Activated T-cell treated with anti-CD3 and anti-CD28 coated beads, Interleukin-2, amount 50 U/mL, for 4 hours (primary cell): ENCODE data around the gene FITM1. TPM values are rescaled to one million over a fixed set of nuclear protein-coding genes. Genes with fewer than 3 reads are reported as not detected.

ENCODE experiments used
- ATAC-seq, 2 donors: fragments of 200-7000 bp; cut with Tn5 transposase; one replicate each; pipeline ENCODE4 v1.10.0; 2021
- DNase-seq: peaks from one replicate; pipeline ENCODE4 v3.0.0-alpha.2; 2020
- H3K27me3 Mint-ChIP-seq: one replicate; pipeline ENCODE4 v1.8.0; 2021; ENCODE audit warnings: low read depth, mixed read lengths
- H3K36me3 Mint-ChIP-seq: one replicate; pipeline ENCODE4 v1.8.0; 2022; ENCODE audit warnings: mixed read lengths; ENCODE audit not compliant: insufficient read depth
- H3K4me1 Mint-ChIP-seq: one replicate; pipeline ENCODE4 v1.8.0; 2021; ENCODE audit warnings: low read depth, mixed read lengths
- H3K4me3 Mint-ChIP-seq: one replicate; pipeline ENCODE4 v1.8.0; 2021; ENCODE audit warnings: mild to moderate bottlenecking, moderate library complexity, mixed read lengths
- H3K9me3 Mint-ChIP-seq: one replicate; pipeline ENCODE4 v1.8.0; 2021; ENCODE audit warnings: mixed read lengths
- total RNA-seq, 3 donors: library from RNA; stranded (reverse); gene quantifications; one replicate each; pipeline ENCODE4 v1.2.1, GENCODE V29; 2021

FITM1 gene
- total RNA-seq, 3 donors from 2014 or later = 0.38 to 1.3 (median 0.69) TPM

GRCh38 chr14:24122416-24122815 is 8.0 kb upstream of the FITM1 start:
- Mint-ChIP-seq H3K36me3 (peaks cover 36% of the 10 kb centered on the region), H3K4me1 (peaks cover 8% of the 10 kb centered on the region), H3K4me3 (no peak overlapping the region), H3K9me3 (no peaks in the 10 kb centered on the region), H3K27me3 (no peaks in the 10 kb centered on the region)
- DNase-seq (no peak), ATAC-seq (no peak)

GRCh38 chr14:24122898-24123297 is 7.6 kb upstream of the FITM1 start:
- H3K4me1 Mint-ChIP-seq = peaks cover 7% of the 10 kb centered on the region
- H3K36me3 Mint-ChIP-seq = peaks cover 32% of the 10 kb centered on the region
- no peak overlapping the region for H3K4me3 Mint-ChIP-seq
- ATAC-seq (no peak), DNase-seq (no peak)
- no peaks in the 10 kb centered on the region for H3K9me3 Mint-ChIP-seq
- no peaks in the 10 kb centered on the region for H3K27me3 Mint-ChIP-seq

DNA sequence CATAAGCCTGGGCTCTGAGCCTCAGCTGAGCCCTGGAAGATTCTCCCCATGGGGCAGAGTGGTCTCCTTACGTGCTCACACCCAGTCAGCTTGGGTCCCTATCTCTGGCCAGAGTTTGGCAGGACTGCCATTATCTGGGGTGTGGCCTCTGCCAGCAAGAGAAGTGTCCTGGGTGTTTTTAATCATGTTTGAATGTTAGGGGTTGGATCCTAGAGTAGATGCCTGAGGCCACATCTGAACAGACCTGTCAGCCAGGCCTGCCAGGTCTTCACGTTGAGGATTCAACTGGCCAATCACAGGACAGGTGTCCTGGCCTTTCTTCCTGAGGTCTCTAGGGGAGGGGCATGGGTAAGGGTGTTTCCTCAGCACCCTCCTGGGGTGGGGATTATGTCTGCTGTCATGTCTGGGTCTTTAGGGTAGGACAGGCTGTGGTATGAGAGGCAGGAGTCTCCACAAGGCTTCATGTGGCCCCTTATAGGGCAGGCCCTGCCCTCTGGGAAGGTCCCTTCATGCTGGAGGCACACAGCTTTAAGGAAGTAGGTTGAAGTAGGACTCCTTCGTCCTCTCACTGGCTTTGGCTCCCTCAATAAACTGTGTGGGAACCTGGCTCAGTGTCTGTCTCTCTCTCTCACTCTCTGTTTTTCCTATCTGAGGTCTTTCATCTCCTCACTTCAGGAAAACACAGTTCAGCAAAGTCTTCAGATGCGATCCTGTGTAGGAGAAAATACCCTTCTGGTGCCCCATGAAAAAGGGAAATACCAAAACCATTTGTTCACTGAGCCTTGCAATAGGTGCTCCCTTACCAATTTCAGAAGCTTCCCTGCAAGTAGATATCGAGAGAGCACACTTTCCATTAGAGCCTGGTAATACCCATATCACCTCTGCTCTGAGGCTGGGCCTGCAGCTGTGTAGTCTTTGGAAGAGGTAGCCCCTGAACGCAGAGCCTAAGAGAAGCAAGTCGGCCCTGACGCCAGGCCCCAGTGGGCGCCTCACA is 6.7 kb upstream of the FITM1 start:
- H3K36me3 Mint-ChIP-seq = peaks cover 23% of the 10 kb centered on the region
- H3K4me3 Mint-ChIP-seq = no peak overlapping the region
- no peaks in the 10 kb centered on the region for H3K27me3 Mint-ChIP-seq
- ATAC-seq = peak in 1 of 2 donors; percentile 25
- no peak for DNase-seq
- H3K4me1 Mint-ChIP-seq = peaks cover 4% of the 10 kb centered on the region
- no peaks in the 10 kb centered on the region for H3K9me3 Mint-ChIP-seq

DNA sequence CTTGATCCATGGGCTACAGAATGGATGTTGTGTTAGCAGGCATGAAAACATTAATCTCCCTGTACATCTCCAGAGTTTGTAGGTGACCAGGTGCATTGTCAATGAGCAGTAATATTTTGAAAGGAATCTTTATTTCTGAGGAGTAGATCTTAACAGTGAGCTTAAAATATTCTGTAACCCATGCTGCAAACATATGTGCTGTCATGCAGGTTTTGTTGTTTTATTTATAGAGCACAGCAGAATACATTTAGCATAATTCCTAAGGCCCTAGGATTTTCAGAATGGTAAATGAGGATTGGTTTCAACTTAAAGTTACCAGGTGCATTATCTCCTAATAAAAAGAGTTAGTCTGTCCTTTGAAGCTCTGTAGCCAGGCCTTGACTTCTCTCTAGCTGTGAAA is 3.5 kb upstream of the FITM1 start:
- ATAC-seq = no peak
- peaks cover 11% of the 10 kb centered on the region for H3K36me3 Mint-ChIP-seq
- no peaks in the 10 kb centered on the region for H3K9me3 Mint-ChIP-seq
- peaks cover 12% of the 10 kb centered on the region for H3K4me1 Mint-ChIP-seq
- H3K27me3 Mint-ChIP-seq = no peaks in the 10 kb centered on the region
- no peak overlapping the region for H3K4me3 Mint-ChIP-seq
- DNase-seq = no peak

DNA sequence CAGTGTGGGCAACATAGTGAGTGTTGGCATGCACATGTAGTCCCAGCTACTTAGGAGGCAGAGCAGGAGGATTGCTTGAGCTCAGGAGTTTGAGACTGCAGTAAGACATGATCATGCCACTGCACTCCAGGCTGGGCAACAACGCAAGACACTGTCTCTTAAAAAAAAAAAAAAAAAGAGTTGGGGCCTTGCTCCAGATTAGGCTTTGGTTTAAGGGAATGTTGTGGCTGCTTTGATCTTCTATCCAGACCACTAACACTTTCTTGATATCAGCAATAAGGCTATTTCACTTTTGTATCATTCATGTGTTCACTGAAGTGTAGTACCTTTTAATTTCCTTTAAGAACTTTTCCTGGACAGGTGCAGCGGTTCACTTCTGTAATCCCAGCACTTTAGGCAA is 2.8 kb upstream of the FITM1 start:
- Mint-ChIP-seq H3K4me3 (no peak overlapping the region), H3K27me3 (no peaks in the 10 kb centered on the region), H3K4me1 (peaks cover 19% of the 10 kb centered on the region), H3K9me3 (no peaks in the 10 kb centered on the region), H3K36me3 (peaks cover 10% of the 10 kb centered on the region)
- ATAC-seq (no peak), DNase-seq (no peak)

- H3K4me3 Mint-ChIP-seq = no peak overlapping the region
- DNase-seq = no peak
- H3K9me3 Mint-ChIP-seq = no peaks in the 10 kb centered on the region
- peaks cover 4% of the 10 kb centered on the region for H3K36me3 Mint-ChIP-seq
- no peak for ATAC-seq
- no peaks in the 10 kb centered on the region for H3K27me3 Mint-ChIP-seq
- H3K4me1 Mint-ChIP-seq = peaks cover 20% of the 10 kb centered on the region
Measured at GRCh38 chr14:24129410-24129998, 955 bp upstream of the FITM1 start.

DNA sequence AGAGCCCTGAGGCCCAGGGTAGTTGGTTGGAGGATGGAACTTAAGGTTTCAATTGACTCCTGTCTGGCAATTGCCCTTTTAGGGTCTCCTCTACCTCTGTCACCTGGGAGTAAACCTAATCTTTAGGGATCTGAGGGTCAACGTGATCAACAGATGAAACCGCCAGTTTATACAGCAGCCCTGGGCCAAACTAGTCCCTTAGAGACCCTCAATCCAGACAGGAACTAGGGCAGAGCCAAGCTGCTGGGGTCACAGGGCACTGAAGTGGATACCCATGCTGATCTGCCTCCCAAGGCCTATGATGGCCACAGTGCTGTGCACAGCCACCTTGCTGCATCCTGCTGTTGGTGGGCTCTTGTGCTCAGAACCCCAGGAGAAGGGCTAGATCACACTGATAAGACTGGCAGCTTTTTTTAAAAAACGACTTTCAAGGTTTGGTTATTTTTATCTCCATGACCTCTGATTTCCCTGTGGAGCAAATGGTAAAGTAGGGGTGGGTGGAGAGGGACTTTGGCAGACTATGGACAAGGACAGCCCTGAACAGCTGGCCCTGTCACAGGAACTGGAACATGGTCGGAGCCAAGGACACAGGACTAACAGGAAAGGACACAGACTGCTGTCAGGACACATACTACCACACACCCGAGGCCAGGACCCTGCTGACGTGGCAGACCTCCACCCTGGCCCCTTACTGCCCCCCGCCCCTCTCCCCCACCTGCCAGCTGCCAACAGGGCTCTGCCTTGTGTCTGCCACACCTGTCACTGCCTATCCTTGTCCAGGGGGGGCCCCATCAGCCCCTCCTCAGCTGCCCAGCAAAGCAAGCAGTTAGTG is 474 bp downstream of the FITM1 start:
- Mint-ChIP-seq H3K4me1 (peaks cover 28% of the 10 kb centered on the region), H3K27me3 (no peaks in the 10 kb centered on the region), H3K36me3 (no peaks in the 10 kb centered on the region), H3K4me3 (no peak overlapping the region), H3K9me3 (no peaks in the 10 kb centered on the region)
- DNase-seq = no peak
- ATAC-seq = no peak

DNA sequence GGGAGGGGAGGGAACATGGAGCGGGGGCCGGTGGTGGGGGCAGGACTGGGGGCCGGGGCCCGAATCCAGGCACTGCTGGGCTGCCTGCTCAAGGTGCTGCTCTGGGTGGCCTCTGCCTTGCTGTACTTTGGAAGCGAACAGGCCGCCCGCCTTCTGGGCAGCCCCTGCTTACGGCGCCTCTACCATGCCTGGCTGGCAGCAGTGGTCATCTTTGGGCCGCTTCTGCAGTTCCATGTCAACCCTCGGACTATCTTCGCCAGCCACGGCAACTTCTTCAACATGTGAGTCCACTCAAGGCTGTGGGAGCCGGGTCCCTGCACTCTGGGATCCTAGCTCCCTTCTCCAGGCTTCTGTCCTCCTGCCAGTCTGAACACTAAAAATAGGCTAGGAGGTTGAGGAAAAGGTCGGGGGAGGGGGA is 1.1 kb downstream of the FITM1 start:
- no peaks in the 10 kb centered on the region for H3K36me3 Mint-ChIP-seq
- H3K4me3 Mint-ChIP-seq = no peak overlapping the region
- H3K9me3 Mint-ChIP-seq = no peaks in the 10 kb centered on the region
- H3K27me3 Mint-ChIP-seq = no peaks in the 10 kb centered on the region
- ATAC-seq (no peak), DNase-seq (no peak)
- H3K4me1 Mint-ChIP-seq = peaks cover 29% of the 10 kb centered on the region

- peaks cover 3% of the 10 kb centered on the region for H3K36me3 Mint-ChIP-seq
- H3K4me3 Mint-ChIP-seq = peak overlapping the region; percentile 50
- ATAC-seq (no peak), DNase-seq (peak; percentile 23)
- H3K4me1 Mint-ChIP-seq = peaks cover 36% of the 10 kb centered on the region
- H3K9me3 Mint-ChIP-seq = no peaks in the 10 kb centered on the region
- H3K27me3 Mint-ChIP-seq = no peaks in the 10 kb centered on the region
Measured at GRCh38 chr14:24132061-24132685, 1.7 kb downstream of the FITM1 start.

DNA sequence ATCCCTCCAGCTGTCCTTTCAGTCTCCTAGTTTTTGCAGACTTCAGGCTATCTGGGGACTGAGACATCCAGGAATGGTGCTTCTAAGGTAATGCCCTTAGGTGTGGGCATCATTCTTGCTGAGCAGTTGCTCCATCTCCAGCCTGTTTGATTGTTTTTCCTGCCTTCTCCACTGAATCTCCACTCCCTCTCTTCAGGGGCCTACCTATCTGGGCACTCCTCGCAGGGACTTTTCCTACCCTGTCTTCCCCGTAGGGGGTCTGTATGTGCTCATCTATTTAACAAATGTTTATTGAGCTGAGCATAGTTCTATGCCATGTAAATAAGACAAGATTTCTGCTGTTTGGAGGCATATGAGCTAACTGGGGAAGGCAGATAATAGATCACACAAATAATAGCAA is 2.5 kb downstream of the FITM1 start:
- ATAC-seq (no peak), DNase-seq (no peak)
- Mint-ChIP-seq H3K9me3 (no peaks in the 10 kb centered on the region), H3K4me1 (peaks cover 42% of the 10 kb centered on the region), H3K27me3 (no peaks in the 10 kb centered on the region), H3K36me3 (peaks cover 5% of the 10 kb centered on the region), H3K4me3 (peak overlapping the region; percentile 28)

DNA sequence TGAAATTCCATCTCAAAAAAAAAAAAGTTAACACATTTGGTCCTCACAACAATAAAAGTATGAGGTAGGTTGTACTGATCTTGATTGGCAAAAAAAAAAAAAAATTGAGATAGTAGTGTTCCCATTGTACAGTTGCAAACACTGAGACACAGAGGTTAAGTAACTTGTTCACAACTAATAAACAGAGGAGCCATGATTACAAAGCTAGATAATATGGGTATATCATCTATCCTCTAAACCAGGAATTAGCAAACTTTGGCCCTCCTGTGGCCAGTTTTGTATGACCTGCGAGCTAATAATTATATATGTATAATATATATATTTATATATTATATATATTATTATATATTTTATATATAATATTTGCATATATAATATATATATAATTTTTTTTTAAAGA is 3.3 kb downstream of the FITM1 start:
- DNase-seq (no peak), ATAC-seq (no peak)
- Mint-ChIP-seq H3K27me3 (no peaks in the 10 kb centered on the region), H3K9me3 (no peaks in the 10 kb centered on the region), H3K36me3 (peaks cover 13% of the 10 kb centered on the region), H3K4me3 (no peak overlapping the region), H3K4me1 (peaks cover 48% of the 10 kb centered on the region)

- Mint-ChIP-seq H3K27me3 (no peaks in the 10 kb centered on the region), H3K36me3 (peaks cover 25% of the 10 kb centered on the region), H3K4me3 (peak overlapping the region; percentile 91), H3K9me3 (no peaks in the 10 kb centered on the region), H3K4me1 (peaks cover 63% of the 10 kb centered on the region)
- no peak for DNase-seq
- ATAC-seq = peak; percentile 0
Measured at GRCh38 chr14:24135584-24135833, 5.0 kb downstream of the FITM1 start.

DNA sequence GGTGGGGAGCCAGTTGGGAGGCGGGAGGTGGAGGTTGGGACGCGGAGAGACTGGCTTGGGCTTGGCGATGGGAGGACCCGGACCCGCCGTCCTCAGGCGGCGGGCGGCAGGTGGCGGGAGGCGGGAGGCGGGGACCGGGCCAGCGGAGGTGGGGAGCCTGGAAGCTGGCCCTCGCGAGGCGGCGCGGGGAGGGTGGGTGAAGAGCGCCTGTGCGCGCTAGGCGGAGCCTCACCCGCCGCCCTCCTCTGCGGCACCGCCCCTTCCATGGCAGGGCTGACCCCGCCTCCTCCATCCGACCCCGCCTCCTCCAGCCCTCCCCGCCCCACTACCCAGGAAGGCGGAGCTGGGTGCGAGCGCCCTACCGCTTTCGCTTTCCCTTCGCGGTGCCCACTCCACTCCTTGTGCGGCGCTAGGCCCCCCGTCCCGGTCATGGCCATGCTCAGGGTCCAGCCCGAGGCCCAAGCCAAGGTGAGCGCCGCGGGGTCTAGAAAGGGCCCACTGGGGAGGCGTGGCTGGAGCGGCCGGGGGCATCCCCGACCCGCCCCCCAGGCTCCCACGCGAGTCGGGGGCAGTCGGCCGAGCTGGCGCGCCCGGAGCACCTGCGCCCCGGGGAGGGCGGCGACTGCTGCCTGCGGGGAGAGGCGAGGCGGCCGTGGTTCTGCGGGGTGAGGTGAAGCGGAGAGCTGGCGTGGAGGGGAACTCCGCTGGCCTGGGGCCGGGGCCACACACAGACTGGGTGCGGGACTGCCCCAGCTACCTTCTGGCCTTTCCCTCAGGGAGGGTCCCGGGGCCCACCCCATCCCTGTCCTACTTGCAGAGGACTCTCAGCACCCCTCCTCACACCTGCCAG is 5.6 kb downstream of the FITM1 start, which contains the start of gene PSME1:
TSS of gene PSME1 (plus strand) at position 361 of the 850 bp plus-strand sequence. CDS start at position 430, 69 bp downstream.
- H3K4me3 Mint-ChIP-seq = peak within 1 kb of the TSS; percentile 91
- H3K9me3 Mint-ChIP-seq = no peaks in the 10 kb centered on the region
- peaks cover 63% of the 10 kb centered on the region for H3K4me1 Mint-ChIP-seq
- peak; percentile 94 to 95 for ATAC-seq
- peak; percentile 95 for DNase-seq
- H3K36me3 Mint-ChIP-seq = peaks cover 25% of the 10 kb centered on the region
- H3K27me3 Mint-ChIP-seq = no peaks in the 10 kb centered on the region
